CD4-positive, alpha-beta T cell treated with Interleukin-6 at 100 ng/mL for 8 hours (primary cell): ENCODE data around the gene DPP9.

ENCODE experiments used
- DNase-seq: peaks from one replicate; pipeline ENCODE4 v3.0.0-alpha.2; 2020; ENCODE audit warnings: mixed read lengths, low spot score

DPP9 gene

GRCh38 chr19:4656102-4656501 is 67.5 kb downstream of the DPP9 start:
- no peak for DNase-seq

- no peak for DNase-seq
These were observed 68.9 kb downstream of the DPP9 start for GRCh38 chr19:4654437-4655361.

- DNase-seq: no peak
These were observed 69.7 kb downstream of the DPP9 start for GRCh38 chr19:4653793-4654436.

- DNase-seq: no peak
These were observed 71.6 kb downstream of the DPP9 start for GRCh38 chr19:4652075-4652474.

- no peak for DNase-seq
These were observed 73.5 kb downstream of the DPP9 start for GRCh38 chr19:4650159-4650558.

GRCh38 chr19:4649392-4650047 is 74.1 kb downstream of the DPP9 start:
- DNase-seq: no peak

GRCh38 chr19:4647676-4648644 is 75.7 kb downstream of the DPP9 start:
- DNase-seq: no peak

- no peak for DNase-seq
These were observed 77.9 kb downstream of the DPP9 start for GRCh38 chr19:4645718-4646117.

GRCh38 chr19:4642625-4643024 is 81.0 kb downstream of the DPP9 start:
- no peak for DNase-seq

- no peak for DNase-seq
These were observed 82.5 kb downstream of the DPP9 start for GRCh38 chr19:4641132-4641531.

- DNase-seq: no peak
These were observed 83.2 kb downstream of the DPP9 start for GRCh38 chr19:4640247-4641000.

- DNase-seq: no peak
These were observed 84.0 kb downstream of the DPP9 start for GRCh38 chr19:4639531-4640246.

- DNase-seq: peak; percentile 99
These were observed 84.7 kb downstream of the DPP9 start, which contains the start of gene TNFAIP8L1 for GRCh38 chr19:4638828-4639530. TNFAIP8L1 (plus strand) TSS chr19:4639516; CDS start chr19:4651870, 12,354 bp downstream.

GRCh38 chr19:4638317-4638716 is 85.3 kb downstream of the DPP9 start:
- no peak for DNase-seq

- no peak for DNase-seq
These were observed 86.9 kb downstream of the DPP9 start for GRCh38 chr19:4636761-4637160.

- DNase-seq: peak; percentile 75
These were observed 87.4 kb downstream of the DPP9 start for GRCh38 chr19:4636151-4636717.

- no peak for DNase-seq
These were observed 87.9 kb downstream of the DPP9 start for GRCh38 chr19:4635754-4636116.

GRCh38 chr19:4633140-4633967 is 90.3 kb downstream of the DPP9 start:
- peak; percentile 49 for DNase-seq
